ENCODE results near the gene PFKFB2.
A peak's percentile ranks its signal among the peaks of the same experiment; 100 is the strongest.
"Not testable (repeated sequence)": the region's sequence is repeated elsewhere in the genome, so short reads cannot be mapped to it uniquely, and the experiment has no call there.

Gene PFKFB2

GRCh38 chr1:207039380-207040180 is 13.5 kb upstream of the PFKFB2 start:
- DNase-seq (ENCODE audit: low read depth in 2 of 2) = no peak

DNA sequence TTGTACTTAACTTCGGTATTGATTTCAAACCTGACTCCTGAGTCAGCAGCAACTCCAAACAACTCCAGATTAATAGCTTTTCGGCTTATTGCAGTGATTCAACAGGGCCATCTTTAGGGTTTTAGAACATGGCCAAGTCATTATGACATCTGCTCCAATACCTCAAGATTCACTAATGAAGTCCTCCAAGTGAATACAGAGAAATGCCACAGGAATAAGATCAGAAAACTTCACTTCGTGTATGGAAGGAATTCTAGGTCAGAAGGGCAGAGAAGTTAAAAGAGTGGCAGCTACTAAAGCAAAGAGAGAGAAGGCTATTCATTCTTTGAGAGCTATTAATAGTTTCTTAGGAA is 12.9 kb upstream of the PFKFB2 start:
- no peak for DNase-seq (ENCODE audit: low read depth in 2 of 2)

- not testable (repeated sequence) for DNase-seq (ENCODE audit: low read depth in 2 of 2)
These were observed 11.7 kb upstream of the PFKFB2 start for GRCh38 chr1:207041397-207041796.

GRCh38 chr1:207045453-207045852 is 7.6 kb upstream of the PFKFB2 start:
- no peak for DNase-seq (ENCODE audit: low read depth in 2 of 2)

DNA sequence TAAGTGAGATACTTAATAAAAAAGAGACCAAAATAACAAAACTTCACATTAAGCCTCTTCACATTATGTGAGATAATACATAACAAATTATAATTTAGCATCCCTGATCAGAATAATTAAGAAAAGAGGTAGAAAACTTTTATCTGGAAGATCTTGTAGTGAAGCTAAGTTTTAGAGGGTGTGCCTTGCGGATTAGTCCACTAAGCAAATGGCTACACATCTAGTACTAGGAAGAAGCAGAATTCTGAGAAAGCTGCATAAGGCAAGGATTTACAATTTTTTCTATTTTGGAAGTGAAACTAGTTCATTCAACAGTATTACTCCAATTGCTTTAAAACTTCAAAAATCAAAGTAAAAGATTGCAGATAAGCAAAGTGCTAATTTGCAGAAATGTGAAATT is 5.6 kb upstream of the PFKFB2 start:
- DNase-seq (ENCODE audit: low read depth in 2 of 2) = no peak

GRCh38 chr1:207048041-207048440 is 5.0 kb upstream of the PFKFB2 start:
- DNase-seq (ENCODE audit: low read depth in 2 of 2) = no peak

DNA sequence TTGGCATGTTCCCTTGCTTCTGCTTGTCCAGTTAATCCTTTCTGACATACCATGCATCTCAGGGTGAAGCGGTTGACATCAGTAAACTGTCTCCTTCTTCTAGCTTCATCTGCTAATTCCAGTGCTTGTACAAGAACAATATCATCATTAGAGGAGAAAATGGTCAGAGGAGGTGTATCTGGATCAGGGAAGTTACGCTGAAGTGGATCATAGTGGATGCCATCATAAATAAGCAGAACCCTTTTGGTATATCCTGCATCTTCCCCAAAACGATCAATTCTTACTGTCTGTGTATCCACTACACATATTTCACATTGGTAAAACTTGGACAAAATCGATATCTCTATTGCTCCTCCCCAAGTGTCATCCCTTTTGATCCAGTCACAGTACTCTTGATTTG is 4.0 kb upstream of the PFKFB2 start:
- DNase-seq (ENCODE audit: low read depth in 2 of 2) = no peak

DNA sequence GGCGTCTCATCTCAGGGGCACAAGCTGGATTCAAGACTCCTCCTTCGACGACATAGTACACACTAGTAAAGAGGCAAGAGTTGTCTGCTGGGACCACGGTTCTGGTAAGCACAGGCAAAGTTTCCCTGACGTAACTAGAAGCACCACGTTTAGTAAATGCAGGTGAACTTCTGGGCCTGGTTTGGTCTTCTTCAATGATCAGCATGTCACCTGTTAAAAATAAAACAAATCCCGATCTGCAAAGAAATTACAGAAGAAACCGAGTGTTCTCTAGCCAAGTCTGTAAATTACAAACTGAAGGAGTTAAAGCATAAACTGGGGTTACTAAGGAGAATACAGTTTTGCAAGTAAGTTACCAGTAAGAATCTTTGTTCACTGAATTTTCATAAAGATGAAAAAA is 3.6 kb upstream of the PFKFB2 start:
- DNase-seq (ENCODE audit: low read depth in 2 of 2) = no peak

DNA sequence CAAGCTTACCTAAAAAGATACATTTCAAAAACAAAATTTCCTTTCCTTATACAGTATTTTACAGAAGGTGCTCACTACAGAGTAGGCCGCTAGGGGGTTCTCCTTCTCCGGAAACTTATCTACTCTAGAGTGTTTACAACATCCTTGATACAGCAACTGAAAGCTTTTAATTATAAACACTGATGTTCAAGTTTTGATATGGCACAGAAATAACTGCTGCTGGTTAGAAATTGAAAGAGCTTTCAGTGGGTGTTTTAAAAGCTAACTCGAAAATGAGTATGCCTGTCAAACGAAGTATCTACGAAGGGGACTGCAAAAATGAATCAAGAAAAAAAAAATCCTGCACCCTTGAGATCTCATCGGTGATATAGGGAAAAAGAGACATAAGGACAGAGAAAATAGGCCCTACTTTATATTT is 3.1 kb upstream of the PFKFB2 start:
- peak in 1 of 2 donors; percentile 35 for DNase-seq (ENCODE audit: low read depth in 2 of 2)

- DNase-seq (ENCODE audit: low read depth in 2 of 2) = peak; percentile 84 to 88
These were observed 2.4 kb upstream of the PFKFB2 start for GRCh38 chr1:207050480-207051190.

DNA sequence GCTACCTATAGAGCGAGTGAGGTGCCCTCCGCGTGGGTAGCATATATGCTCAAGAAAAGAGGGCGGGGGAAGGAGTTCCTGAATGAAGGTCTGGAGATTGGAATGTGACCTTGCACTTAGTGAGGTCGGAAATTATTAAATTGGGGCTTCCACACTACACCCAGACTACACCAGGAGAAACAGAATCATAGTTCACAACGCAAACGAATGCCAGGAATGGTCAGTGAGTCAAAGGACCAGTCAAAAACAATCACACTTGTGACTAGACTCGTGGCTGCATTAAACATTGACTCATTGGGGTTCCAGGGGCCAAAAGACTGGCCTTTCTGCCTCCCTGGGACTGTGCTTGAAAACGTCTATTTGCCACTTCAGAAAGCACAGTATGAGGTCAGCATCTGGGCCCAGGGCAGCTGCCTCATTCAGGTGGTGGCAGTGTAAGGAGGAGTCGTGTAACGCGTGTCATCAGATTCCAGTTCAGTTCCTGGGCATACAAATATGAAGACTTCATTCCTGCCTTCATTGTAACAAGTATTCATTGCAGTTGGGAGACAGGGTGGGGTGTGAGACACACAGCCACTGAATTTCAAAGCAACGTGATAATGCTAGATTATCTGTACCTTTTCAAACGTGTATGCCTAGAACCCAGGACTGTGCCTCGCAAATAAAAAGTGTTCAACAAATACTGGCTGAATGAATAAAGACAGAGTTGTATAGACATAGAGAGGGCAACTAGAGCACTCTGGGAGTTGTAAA is 1.7 kb upstream of the PFKFB2 start, which contains the start of gene YOD1:
YOD1 (minus strand) TSS at position 18 of the 753 bp plus-strand sequence. CDS start 178 bp downstream, outside the sequence.
- DNase-seq (ENCODE audit: low read depth in 2 of 2) = no peak

DNA sequence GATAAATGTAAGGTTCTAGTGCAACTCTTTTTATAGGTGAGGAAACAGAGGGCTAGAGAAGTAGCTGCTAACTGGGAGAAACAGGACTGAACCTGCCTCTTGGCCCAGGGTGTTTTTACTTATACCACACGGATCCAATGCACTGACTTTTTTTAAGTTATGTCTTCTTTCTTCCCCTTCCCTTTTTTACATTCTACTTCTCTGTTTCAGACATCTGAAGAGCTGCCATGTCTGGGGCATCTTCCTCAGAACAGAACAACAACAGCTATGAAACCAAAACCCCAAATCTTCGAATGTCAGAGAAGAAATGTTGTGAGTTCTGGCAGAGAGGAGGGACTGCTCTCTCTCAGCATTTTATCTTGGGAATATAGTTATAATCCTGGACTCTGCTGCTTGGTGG is 1.4 kb downstream of the PFKFB2 start:
- no peak for DNase-seq (ENCODE audit: low read depth in 2 of 2)

- no peak for DNase-seq (ENCODE audit: low read depth in 2 of 2)
These were observed 2.4 kb downstream of the PFKFB2 start for GRCh38 chr1:207055386-207056001.

GRCh38 chr1:207056673-207057072 is 3.6 kb downstream of the PFKFB2 start:
- no peak for DNase-seq (ENCODE audit: low read depth in 2 of 2)

GRCh38 chr1:207058252-207058651 is 5.2 kb downstream of the PFKFB2 start:
- no peak for DNase-seq (ENCODE audit: low read depth in 2 of 2)

DNA sequence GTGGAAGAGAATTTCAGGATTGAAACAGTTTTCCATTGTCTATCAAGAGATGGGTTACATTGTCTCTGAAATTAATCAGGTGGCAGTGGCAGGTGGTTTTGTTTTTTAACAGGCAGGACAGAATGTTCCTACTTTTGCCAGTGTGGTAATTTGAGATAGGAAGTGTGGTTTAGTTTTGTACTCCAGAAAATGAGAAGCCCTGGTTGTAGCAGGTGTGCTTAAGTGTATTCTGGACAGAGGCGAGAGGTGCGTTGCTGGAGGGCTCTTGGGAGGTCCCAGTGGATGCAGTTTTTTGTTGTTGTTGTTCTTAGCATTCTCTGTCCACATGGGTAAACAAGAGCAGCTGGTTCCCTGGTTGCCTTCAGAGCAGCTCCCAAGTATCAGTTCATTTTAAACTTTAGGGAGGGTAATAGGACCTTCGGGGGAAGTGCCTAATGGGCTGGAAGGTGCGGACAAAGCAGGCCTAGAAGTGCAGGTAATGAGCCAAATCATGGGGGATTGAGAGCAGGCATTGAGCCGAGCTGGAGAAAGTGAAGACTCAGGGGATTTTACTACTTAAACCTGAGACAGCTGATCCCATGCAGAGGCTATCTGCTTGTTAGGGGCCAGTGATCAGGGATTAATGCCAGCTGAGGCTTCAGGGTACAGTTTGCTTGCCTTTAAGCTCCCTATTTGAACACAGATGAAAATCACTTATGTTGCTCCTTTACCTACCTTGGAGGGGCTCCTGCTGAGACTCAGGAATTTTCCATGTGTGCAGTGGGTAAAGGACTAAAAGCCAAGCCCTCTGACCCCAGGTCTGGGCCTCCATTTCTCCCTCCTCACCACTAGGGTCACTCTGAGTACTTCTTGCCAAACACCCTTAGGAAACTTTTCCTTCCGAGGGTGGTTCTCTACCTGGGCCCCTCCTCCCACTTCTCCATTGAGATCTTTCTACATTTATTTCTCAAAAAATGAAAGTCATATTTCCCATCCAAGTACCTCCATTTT is 6.1 kb downstream of the PFKFB2 start:
- no peak for DNase-seq (ENCODE audit: low read depth in 2 of 2)

DNA sequence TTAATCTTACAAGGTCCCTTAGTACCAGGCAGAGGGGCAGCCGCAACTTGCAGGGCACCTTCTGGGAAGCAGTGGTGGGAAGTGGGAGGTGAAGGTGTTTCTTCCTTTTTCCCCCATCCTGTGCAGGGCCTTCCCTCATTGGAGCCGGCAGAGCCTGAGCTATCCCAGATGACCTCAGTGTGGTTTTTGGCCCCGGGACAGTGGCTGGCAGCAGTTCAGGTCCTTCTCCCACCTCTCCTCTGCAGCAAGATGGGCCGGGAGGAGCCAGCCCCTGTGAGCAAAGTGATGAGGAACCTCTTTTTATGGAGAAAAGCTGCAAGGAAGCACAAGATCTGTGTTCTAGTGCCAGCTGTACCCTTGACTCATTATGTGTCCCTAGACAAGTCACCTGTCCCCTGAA is 6.8 kb downstream of the PFKFB2 start:
- DNase-seq (ENCODE audit: low read depth in 2 of 2) = no peak

DNA sequence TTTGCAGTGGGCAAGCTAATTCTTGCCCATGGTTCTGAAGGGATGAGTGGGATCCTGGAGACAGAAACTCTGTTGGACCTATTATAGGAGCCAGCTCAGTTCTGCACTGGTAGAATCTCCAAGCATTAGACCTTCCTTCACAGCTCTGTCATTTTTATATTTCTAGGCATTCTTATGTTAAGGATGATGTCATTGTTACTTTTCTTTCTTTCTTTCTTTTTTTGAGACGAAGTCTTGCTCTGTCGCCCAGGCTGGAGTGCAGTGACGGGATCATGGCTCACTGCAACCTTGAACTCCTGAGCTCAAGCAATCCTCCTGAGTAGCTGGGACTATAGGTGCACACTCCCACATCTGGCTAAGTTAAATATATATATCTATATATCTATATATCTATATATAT is 7.5 kb downstream of the PFKFB2 start:
- DNase-seq (ENCODE audit: low read depth in 2 of 2) = no peak

DNA sequence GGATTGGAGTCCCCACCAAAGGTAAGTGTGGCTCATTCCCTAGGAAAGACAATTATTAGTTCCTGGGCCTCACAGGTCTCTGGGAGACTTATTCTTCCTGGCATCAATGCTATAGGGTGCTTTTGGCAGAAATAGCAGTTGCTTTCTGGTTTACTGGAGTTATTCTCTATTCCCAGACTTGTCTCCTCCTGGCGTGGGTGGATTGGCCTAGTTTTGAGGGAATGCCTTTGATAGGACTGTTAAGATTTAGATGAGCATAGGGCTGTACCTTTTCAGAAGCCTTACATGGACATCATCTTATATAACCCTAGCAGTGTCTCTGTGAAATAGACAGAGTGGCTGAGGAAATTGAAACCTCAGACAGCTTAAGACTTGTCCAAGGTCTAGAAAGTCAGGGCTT is 9.0 kb downstream of the PFKFB2 start:
- no peak for DNase-seq (ENCODE audit: low read depth in 2 of 2)

GRCh38 chr1:207063014-207063413 is 9.9 kb downstream of the PFKFB2 start:
- DNase-seq (ENCODE audit: low read depth in 2 of 2) = no peak

GRCh38 chr1:207064561-207064960 is 11.5 kb downstream of the PFKFB2 start:
- no peak for DNase-seq (ENCODE audit: low read depth in 2 of 2)
